ENCODE data around the gene DDX19B.
"Not testable (repeated sequence)": the region's sequence is repeated elsewhere in the genome, so short reads cannot be mapped to it uniquely, and the experiment has no call there.

The DDX19B gene

GRCh38 chr16:70348991-70349390 lies 50.0 kb downstream of the DDX19B start:
- DNase-seq (ENCODE audit: low spot score): no peak

- no peak for DNase-seq (ENCODE audit: low spot score)
Measured at GRCh38 chr16:70349783-70350182, 50.8 kb downstream of the DDX19B start.

- no peak for DNase-seq (ENCODE audit: low spot score)
Measured at GRCh38 chr16:70359552-70359951, 60.6 kb downstream of the DDX19B start.

GRCh38 chr16:70364399-70364798 lies 65.4 kb downstream of the DDX19B start:
- DNase-seq (ENCODE audit: low spot score): no peak

GRCh38 chr16:70370145-70370544 lies 71.2 kb downstream of the DDX19B start:
- not testable (repeated sequence) for DNase-seq (ENCODE audit: low spot score)

GRCh38 chr16:70370924-70371323 lies 71.9 kb downstream of the DDX19B start:
- no peak for DNase-seq (ENCODE audit: low spot score)

GRCh38 chr16:70372921-70373728 lies 74.1 kb downstream of the DDX19B start:
- no peak for DNase-seq (ENCODE audit: low spot score)

- no peak for DNase-seq (ENCODE audit: low spot score)
Measured at GRCh38 chr16:70374213-70374612, 75.2 kb downstream of the DDX19B start.

- no peak for DNase-seq (ENCODE audit: low spot score)
Measured at GRCh38 chr16:70375636-70376611, 76.9 kb downstream of the DDX19B start.

GRCh38 chr16:70377782-70378181 lies 78.8 kb downstream of the DDX19B start:
- DNase-seq (ENCODE audit: low spot score): no peak

- DNase-seq (ENCODE audit: low spot score): no peak
Measured at GRCh38 chr16:70378869-70379493, 80.0 kb downstream of the DDX19B start.

- DNase-seq (ENCODE audit: low spot score): peak; percentile 79
Measured at GRCh38 chr16:70380248-70380918, 81.4 kb downstream of the DDX19B start.

- DNase-seq (ENCODE audit: low spot score): peak; percentile 98
Measured at GRCh38 chr16:70380919-70381603, 82.1 kb downstream of the DDX19B start.

GRCh38 chr16:70381604-70382342 lies 82.8 kb downstream of the DDX19B start:
- DNase-seq (ENCODE audit: low spot score): no peak

- DNase-seq (ENCODE audit: low spot score): no peak
Measured at GRCh38 chr16:70383421-70383960, 84.5 kb downstream of the DDX19B start.
